H9 (cell line): ENCODE measurements around the gene TGFBR2. TPM values are rescaled to one million over a fixed set of nuclear protein-coding genes. Genes with fewer than 3 reads are reported as not detected.

Source experiments
- DNase-seq: peaks from one replicate; pipeline ENCODE4 v3.0.0-alpha.2; 2017
- H2AFZ ChIP-seq: one replicate; pipeline ENCODE4 v1.6.1; 2013; ENCODE audit warnings: mild to moderate bottlenecking, low read length, control low read depth, moderate library complexity
- H2AK5ac ChIP-seq: 2 replicates; pipeline ENCODE4 v1.6.1; 2013; ENCODE audit warnings: low read length, control low read depth, mixed read lengths; ENCODE audit not compliant: insufficient read length
- H2BK120ac ChIP-seq: one replicate; pipeline ENCODE4 v1.6.1; 2013; ENCODE audit warnings: low read depth, mild to moderate bottlenecking, low read length, control low read depth, inconsistent platforms; ENCODE audit not compliant: poor library complexity, severe bottlenecking
- H2BK12ac ChIP-seq: 2 replicates; pipeline ENCODE4 v1.6.1; 2013; ENCODE audit warnings: low read length, control low read depth, mixed read lengths, low read depth; ENCODE audit not compliant: insufficient read length
- H2BK15ac ChIP-seq: 2 replicates; pipeline ENCODE4 v1.6.1; 2013; ENCODE audit warnings: low read depth, low read length, control low read depth
- H2BK20ac ChIP-seq: one replicate; pipeline ENCODE4 v1.6.1; 2013; ENCODE audit warnings: low read depth, mild to moderate bottlenecking, low read length, control low read depth, inconsistent platforms; ENCODE audit not compliant: poor library complexity, severe bottlenecking
- H2BK5ac ChIP-seq: 2 replicates; pipeline ENCODE4 v1.6.1; 2013; ENCODE audit warnings: low read length, control low read depth, mixed read lengths; ENCODE audit not compliant: insufficient read length
- H3K14ac ChIP-seq: 2 replicates; pipeline ENCODE4 v1.6.1; 2013; ENCODE audit warnings: low read length, control low read depth; ENCODE audit not compliant: insufficient read depth
- H3K18ac ChIP-seq: 2 replicates; pipeline ENCODE4 v1.6.1; 2013; ENCODE audit warnings: low read depth, mild to moderate bottlenecking, mixed read lengths, low read length, control low read depth; ENCODE audit not compliant: insufficient read length
- H3K23ac ChIP-seq: 2 replicates; pipeline ENCODE4 v1.6.1; 2013; ENCODE audit warnings: low read length, control low read depth, mixed read lengths, low read depth; ENCODE audit not compliant: insufficient read length
- H3K23me2 ChIP-seq: 2 replicates; pipeline ENCODE4 v1.6.1; 2013; ENCODE audit warnings: low read depth, mild to moderate bottlenecking, mixed read lengths, low read length, control low read depth; ENCODE audit not compliant: insufficient read length, poor library complexity, severe bottlenecking
- H3K27ac ChIP-seq: 2 replicates; pipeline ENCODE4 v1.5.1; 2013; ENCODE audit warnings: low read length, control low read depth, mixed read lengths, low read depth; ENCODE audit not compliant: insufficient read length
- H3K27me3 ChIP-seq: 2 replicates; pipeline ENCODE4 v1.6.1; 2013; ENCODE audit warnings: low read length, control low read depth, inconsistent platforms; ENCODE audit not compliant: insufficient read depth
- H3K4ac ChIP-seq: 2 replicates; pipeline ENCODE4 v1.6.1; 2013; ENCODE audit warnings: low read depth, mild to moderate bottlenecking, control low read depth, inconsistent platforms, low read length, moderate library complexity
- H3K4me1 ChIP-seq: 2 replicates; pipeline ENCODE4 v1.6.1; 2013; ENCODE audit warnings: low read length, control low read depth, inconsistent platforms; ENCODE audit not compliant: insufficient read depth
- H3K4me2 ChIP-seq: 2 replicates; pipeline ENCODE4 v1.6.1; 2013; ENCODE audit warnings: low read length, control low read depth, mixed read lengths; ENCODE audit not compliant: insufficient read length, insufficient read depth
- H3K56ac ChIP-seq: 2 replicates; pipeline ENCODE4 v1.6.1; 2013; ENCODE audit warnings: low read depth, mild to moderate bottlenecking, mixed read lengths, low read length, control low read depth; ENCODE audit not compliant: insufficient read length
- H3K79me1 ChIP-seq: 2 replicates; pipeline ENCODE4 v1.6.1; 2013; ENCODE audit warnings: low read depth, mild to moderate bottlenecking, moderate library complexity, low read length, control low read depth, inconsistent platforms; ENCODE audit not compliant: insufficient read depth, poor library complexity, severe bottlenecking
- H3K79me2 ChIP-seq: 2 replicates; pipeline ENCODE4 v1.6.1; 2013; ENCODE audit warnings: low read length, control low read depth, inconsistent platforms; ENCODE audit not compliant: insufficient read depth
- H3K9ac ChIP-seq: 2 replicates; pipeline ENCODE4 v1.6.1; 2013; ENCODE audit warnings: low read length, control low read depth, mixed read lengths; ENCODE audit not compliant: insufficient read length; ENCODE audit errors: extremely low read depth
- H3K9me3 ChIP-seq: one replicate; pipeline ENCODE4 v1.6.1; 2013; ENCODE audit warnings: low read depth, low read length, inconsistent platforms; ENCODE audit not compliant: control insufficient read depth
- H3T11ph ChIP-seq: one replicate; pipeline ENCODE4 v1.6.1; 2013; ENCODE audit warnings: mild to moderate bottlenecking, low read length, control low read depth, inconsistent platforms
- H4K20me1 ChIP-seq: one replicate; pipeline ENCODE4 v1.6.1; 2013; ENCODE audit not compliant: control insufficient read depth, insufficient read length, insufficient read depth
- H4K5ac ChIP-seq: 2 replicates; pipeline ENCODE4 v1.6.1; 2013; ENCODE audit warnings: low read depth, mild to moderate bottlenecking, mixed read lengths, low read length, control low read depth; ENCODE audit not compliant: insufficient read length
- H4K8ac ChIP-seq: replicated peaks from 2 replicates; pipeline ENCODE4 v1.6.1; 2013; ENCODE audit warnings: low read length, control low read depth, mixed read lengths, low read depth; ENCODE audit not compliant: insufficient read length
- H4K91ac ChIP-seq: 2 replicates; pipeline ENCODE4 v1.6.1; 2013; ENCODE audit warnings: low read depth, mild to moderate bottlenecking, moderate library complexity, mixed read lengths, low read length, control low read depth; ENCODE audit not compliant: insufficient read length
- H3K27ac Mint-ChIP-seq, 3 experiments: 2 replicates in 2 of 3; 3 replicates in 1 of 3; pipeline ENCODE4 v1.8.0; 2020 to 2021; ENCODE audit warnings: mixed read lengths in 3 of 3, mild to moderate bottlenecking in 1 of 3, moderate library complexity in 1 of 3
- H3K27me3 Mint-ChIP-seq: 2 replicates; pipeline ENCODE4 v1.8.0; 2021; ENCODE audit warnings: low read depth, mild to moderate bottlenecking, moderate library complexity, mixed read lengths
- H3K36me3 Mint-ChIP-seq, 3 experiments: 2 replicates in 2 of 3; 3 replicates in 1 of 3; pipeline ENCODE4 v1.8.0; 2020 to 2021; ENCODE audit warnings: low read depth in 3 of 3, mixed read lengths in 3 of 3; ENCODE audit not compliant: insufficient read depth in 1 of 3
- H3K4me1 Mint-ChIP-seq, 2 experiments: 2 replicates each; pipeline ENCODE4 v1.8.0; 2020; ENCODE audit warnings: mixed read lengths in 2 of 2
- H3K4me3 Mint-ChIP-seq, 2 experiments: 2 replicates in 1 of 2; 3 replicates in 1 of 2; pipeline ENCODE4 v1.8.0; 2020 to 2021; ENCODE audit warnings: mild to moderate bottlenecking in 2 of 2, mixed read lengths in 2 of 2, moderate library complexity in 1 of 2
- H3K9me3 Mint-ChIP-seq, 2 experiments: 2 replicates in 1 of 2; 3 replicates in 1 of 2; pipeline ENCODE4 v1.8.0; 2020; ENCODE audit warnings: mild to moderate bottlenecking in 2 of 2, mixed read lengths in 2 of 2, moderate library complexity in 1 of 2
- CTCF ChIP-seq: fragments of 200-600 bp; sonication (generic); conservative IDR thresholded peaks from 3 replicates; pipeline ENCODE4 v1.8.0; 2021; ENCODE audit warnings: antibody characterized with exemption, mild to moderate bottlenecking
- WGBS: extraction: QIAGEN DNeasy Blood & Tissue Kit; methylation state at CpG from one replicate; pipeline ENCODE4 v1.1.7; 2013; ENCODE audit warnings: missing lambda C conversion rate, low lambda C conversion rate, mixed read lengths; ENCODE audit not compliant: insufficient read length; ENCODE audit errors: extremely low coverage; 5-methylcytosine and 5-hydroxymethylcytosine counted together
- total RNA-seq: library from RNA; stranded (reverse); gene quantifications from 2 replicates; pipeline ENCODE4 v1.2.1, GENCODE V29; 2021

Gene TGFBR2
- total RNA-seq, 1 experiment from 2014 or later, result 10.6 TPM

GRCh38 chr3:30598668-30599545, 7.5 kb upstream of the TGFBR2 start:
- no peak overlapping the region for H2BK12ac ChIP-seq
- no peak overlapping the region for H3K14ac ChIP-seq
- H2BK120ac ChIP-seq, result no peak overlapping the region
- no peak overlapping the region for H2BK5ac ChIP-seq
- no peaks in the 10 kb centered on the region for H3K79me1 ChIP-seq
- no peak overlapping the region for H2AFZ ChIP-seq
- no peaks in the 10 kb centered on the region for H3K4me1 Mint-ChIP-seq
- H3K27me3 Mint-ChIP-seq, result no peaks in the 10 kb centered on the region
- H2BK15ac ChIP-seq, result no peak overlapping the region
- no peaks in the 10 kb centered on the region for H3K4me1 ChIP-seq
- no peaks in the 10 kb centered on the region for H3K27me3 ChIP-seq
- H4K20me1 ChIP-seq, result no peaks in the 10 kb centered on the region
- H4K5ac ChIP-seq, result no peak overlapping the region
- H2AK5ac ChIP-seq, result no peak overlapping the region
- no peak for TF ChIP-seq CTCF
- no peak overlapping the region; a peak in 1 of 7 replicates for H3K27ac Mint-ChIP-seq
- DNase-seq, result no peak
- H3K23ac ChIP-seq, result no peak overlapping the region
- no peak overlapping the region for H3T11ph ChIP-seq
- H2BK20ac ChIP-seq, result no peak overlapping the region
- H3K23me2 ChIP-seq, result no peaks in the 10 kb centered on the region
- H3K4me2 ChIP-seq, result no peak overlapping the region
- H3K9me3 ChIP-seq, result no peaks in the 10 kb centered on the region
- no peak overlapping the region for H3K4ac ChIP-seq
- peaks cover 0 to 2% of the 10 kb centered on the region in 2 experiments; a peak in 1 of 5 replicates for H3K9me3 Mint-ChIP-seq
- H3K4me3 Mint-ChIP-seq, result no peak overlapping the region
- no CpG with 5 or more reads among the region's 3 CpGs for WGBS
- no peak overlapping the region for H3K18ac ChIP-seq
- H3K27ac ChIP-seq, result no peak overlapping the region
- H3K79me2 ChIP-seq, result no peaks in the 10 kb centered on the region
- no peak overlapping the region for H3K56ac ChIP-seq
- H3K36me3 Mint-ChIP-seq, result peaks cover 0 to 4% (median 2%) of the 10 kb centered on the region in 3 experiments; a peak in 3 of 7 replicates
- H4K8ac ChIP-seq, result no peak overlapping the region
- H4K91ac ChIP-seq, result no peak overlapping the region
- no peak overlapping the region for H3K9ac ChIP-seq
